ENCODE data around the gene SLC44A3. TPM values are rescaled to one million over a fixed set of nuclear protein-coding genes. Genes with fewer than 3 reads are reported as not detected.

Gene SLC44A3
- total and polyA plus RNA-seq, 2 experiments from 2014 or later: 1.2 to 17.8 TPM

GRCh38 chr1:94776474-94776873 is 43.7 kb upstream of the SLC44A3 start:
- TF ChIP-seq, protein P1, sequence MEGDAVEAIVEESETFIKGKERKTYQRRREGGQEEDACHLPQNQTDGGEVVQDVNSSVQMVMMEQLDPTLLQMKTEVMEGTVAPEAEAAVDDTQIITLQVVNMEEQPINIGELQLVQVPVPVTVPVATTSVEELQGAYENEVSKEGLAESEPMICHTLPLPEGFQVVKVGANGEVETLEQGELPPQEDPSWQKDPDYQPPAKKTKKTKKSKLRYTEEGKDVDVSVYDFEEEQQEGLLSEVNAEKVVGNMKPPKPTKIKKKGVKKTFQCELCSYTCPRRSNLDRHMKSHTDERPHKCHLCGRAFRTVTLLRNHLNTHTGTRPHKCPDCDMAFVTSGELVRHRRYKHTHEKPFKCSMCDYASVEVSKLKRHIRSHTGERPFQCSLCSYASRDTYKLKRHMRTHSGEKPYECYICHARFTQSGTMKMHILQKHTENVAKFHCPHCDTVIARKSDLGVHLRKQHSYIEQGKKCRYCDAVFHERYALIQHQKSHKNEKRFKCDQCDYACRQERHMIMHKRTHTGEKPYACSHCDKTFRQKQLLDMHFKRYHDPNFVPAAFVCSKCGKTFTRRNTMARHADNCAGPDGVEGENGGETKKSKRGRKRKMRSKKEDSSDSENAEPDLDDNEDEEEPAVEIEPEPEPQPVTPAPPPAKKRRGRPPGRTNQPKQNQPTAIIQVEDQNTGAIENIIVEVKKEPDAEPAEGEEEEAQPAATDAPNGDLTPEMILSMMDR (IDR thresholded peaks at IDR 0.05; ENCODE audit: low read depth, low read length): no peak
- Histone ChIP-seq H3K9me3 (ENCODE audit: low read depth) (no peaks in the 10 kb centered on the region), H3K36me3 (no peaks in the 10 kb centered on the region), H3K4me3 (no peak overlapping the region), H3K27ac (no peak overlapping the region), H3K4me1 (ENCODE audit: low read depth) (no peaks in the 10 kb centered on the region), H3K27me3 (no peaks in the 10 kb centered on the region)
- DNase-seq (ENCODE audit: low read depth in 1 of 2, low spot score in 1 of 2): no peak

DNA sequence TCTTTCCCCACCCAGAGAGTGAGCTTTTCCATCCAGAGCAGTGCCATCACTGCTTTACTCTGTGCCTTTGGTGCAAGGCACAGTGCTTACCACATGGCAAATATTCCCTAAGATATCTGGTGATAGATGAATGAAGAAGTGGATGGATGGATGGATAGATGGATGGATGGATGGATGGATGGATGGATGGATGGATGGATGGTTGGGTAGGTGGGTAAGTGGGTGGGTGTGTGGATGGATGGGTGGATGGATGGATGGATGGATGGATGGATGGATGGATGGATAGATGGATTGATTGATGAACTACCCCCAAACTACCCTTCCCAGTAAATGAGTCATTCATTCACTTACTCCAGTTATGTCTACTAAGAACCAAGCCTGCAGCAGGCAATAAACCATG is 42.9 kb upstream of the SLC44A3 start:
- Histone ChIP-seq H3K4me1 (ENCODE audit: low read depth) (no peaks in the 10 kb centered on the region), H3K27me3 (no peaks in the 10 kb centered on the region), H3K9me3 (ENCODE audit: low read depth) (no peaks in the 10 kb centered on the region), H3K36me3 (no peaks in the 10 kb centered on the region), H3K27ac (no peak overlapping the region), H3K4me3 (no peak overlapping the region)
- TF ChIP-seq, protein P1 (IDR thresholded peaks at IDR 0.05; ENCODE audit: low read depth, low read length): no peak
- no peak for DNase-seq (ENCODE audit: low read depth in 1 of 2, low spot score in 1 of 2)

DNA sequence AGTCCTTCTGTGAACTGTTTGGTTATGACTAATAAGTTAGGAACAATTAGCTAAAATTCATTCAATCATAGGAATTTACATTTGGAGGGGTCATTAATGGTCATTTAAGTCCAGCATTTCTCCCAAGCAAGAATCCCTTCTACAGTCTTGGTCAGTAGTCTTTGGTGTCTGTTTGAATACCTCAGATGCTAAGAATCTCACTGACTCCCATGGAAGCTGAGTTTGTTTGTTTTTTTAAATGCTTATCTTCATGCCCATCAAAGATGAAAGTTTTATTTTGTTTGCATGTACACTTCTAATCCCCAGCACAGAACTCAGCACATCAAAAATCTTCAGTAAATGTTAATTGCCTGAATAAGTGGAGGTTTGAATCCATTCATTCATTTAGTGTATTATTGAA is 41.3 kb upstream of the SLC44A3 start:
- no peaks in the 10 kb centered on the region for H3K4me1 ChIP-seq (ENCODE audit: low read depth)
- TF ChIP-seq, protein P1 (IDR thresholded peaks at IDR 0.05; ENCODE audit: low read depth, low read length): no peak
- DNase-seq (ENCODE audit: low read depth in 1 of 2, low spot score in 1 of 2): no peak
- H3K4me3 ChIP-seq: no peak overlapping the region
- H3K27me3 ChIP-seq: no peaks in the 10 kb centered on the region
- no peaks in the 10 kb centered on the region for H3K36me3 ChIP-seq
- no peaks in the 10 kb centered on the region for H3K9me3 ChIP-seq (ENCODE audit: low read depth)
- no peak overlapping the region for H3K27ac ChIP-seq

DNA sequence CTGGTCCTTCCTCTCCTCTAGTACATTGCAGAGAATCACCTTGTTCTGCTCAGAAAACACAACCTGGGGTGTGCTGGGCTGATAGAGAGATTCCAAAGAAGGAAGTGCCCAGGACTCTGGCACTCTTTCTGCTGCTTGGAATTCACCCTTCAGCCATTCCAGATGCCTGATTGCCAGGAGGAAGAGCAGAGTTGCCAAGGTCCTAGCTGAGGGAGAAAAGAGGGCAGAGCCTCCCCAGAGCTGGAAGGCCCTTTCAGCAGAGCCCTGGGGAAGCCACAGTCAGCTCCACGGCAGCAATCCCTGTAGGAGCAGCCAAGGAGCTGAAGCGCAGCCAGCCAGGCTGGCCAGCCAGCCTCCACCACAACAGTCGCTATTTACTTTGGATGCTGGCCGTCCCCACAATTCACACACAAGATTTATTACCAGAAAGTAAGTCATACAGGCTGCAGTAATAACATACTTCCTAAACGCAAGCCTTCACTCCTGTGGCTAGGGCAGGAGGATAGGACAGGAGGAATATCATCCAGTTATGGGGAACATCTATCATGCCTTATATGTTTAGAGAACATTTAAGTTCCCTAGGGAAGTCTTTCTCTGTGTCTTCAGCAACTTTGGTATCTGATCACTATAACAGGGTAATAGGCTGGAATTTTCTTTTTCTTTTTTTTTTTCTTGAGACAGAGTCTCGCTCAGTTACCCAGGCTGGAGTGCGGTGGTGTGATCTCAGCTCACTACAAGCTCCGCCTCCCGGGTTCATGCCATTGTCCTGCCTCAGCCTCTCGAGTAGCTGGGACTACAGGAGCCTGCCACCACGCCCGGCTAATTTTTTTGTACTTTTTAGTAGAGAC is 36.6 kb upstream of the SLC44A3 start:
- Histone ChIP-seq H3K27ac (no peak overlapping the region), H3K4me3 (no peak overlapping the region), H3K36me3 (no peaks in the 10 kb centered on the region), H3K4me1 (ENCODE audit: low read depth) (no peaks in the 10 kb centered on the region), H3K9me3 (ENCODE audit: low read depth) (no peaks in the 10 kb centered on the region), H3K27me3 (no peaks in the 10 kb centered on the region)
- DNase-seq (ENCODE audit: low read depth in 1 of 2, low spot score in 1 of 2): peak in 1 of 2 donors; percentile 89
- TF ChIP-seq, protein P1 (IDR thresholded peaks at IDR 0.05; ENCODE audit: low read depth, low read length): no peak

GRCh38 chr1:94784190-94784515 is 36.0 kb upstream of the SLC44A3 start:
- no peaks in the 10 kb centered on the region for H3K9me3 ChIP-seq (ENCODE audit: low read depth)

More at GRCh38 chr1:94784190-94784515, 36.0 kb upstream of the SLC44A3 start:
- TF ChIP-seq, protein P1 (IDR thresholded peaks at IDR 0.05; ENCODE audit: low read depth, low read length): no peak
- DNase-seq (ENCODE audit: low read depth in 1 of 2, low spot score in 1 of 2): no peak
- H3K4me3 ChIP-seq: no peak overlapping the region
- H3K4me1 ChIP-seq (ENCODE audit: low read depth): no peaks in the 10 kb centered on the region
- H3K36me3 ChIP-seq: no peaks in the 10 kb centered on the region
- no peaks in the 10 kb centered on the region for H3K27me3 ChIP-seq
- H3K27ac ChIP-seq: no peak overlapping the region
